HG03460 (cell line): Measurements from ENCODE around the gene DGLUCY.
A peak's percentile ranks its signal among the peaks of the same experiment; 100 is the strongest.
"Not testable (repeated sequence)": the region's sequence is repeated elsewhere in the genome, so short reads cannot be mapped to it uniquely, and the experiment has no call there.

ENCODE experiments used
- ATAC-seq: cut with Tn5 transposase; IDR thresholded peaks from one replicate; pipeline ENCODE4 v1.9.1; 2021; ENCODE audit not compliant: unreplicated experiment

Gene DGLUCY

GRCh38 chr14:91232052-91232451, 118.2 kb downstream of the DGLUCY start:
- ATAC-seq, result no peak

DNA sequence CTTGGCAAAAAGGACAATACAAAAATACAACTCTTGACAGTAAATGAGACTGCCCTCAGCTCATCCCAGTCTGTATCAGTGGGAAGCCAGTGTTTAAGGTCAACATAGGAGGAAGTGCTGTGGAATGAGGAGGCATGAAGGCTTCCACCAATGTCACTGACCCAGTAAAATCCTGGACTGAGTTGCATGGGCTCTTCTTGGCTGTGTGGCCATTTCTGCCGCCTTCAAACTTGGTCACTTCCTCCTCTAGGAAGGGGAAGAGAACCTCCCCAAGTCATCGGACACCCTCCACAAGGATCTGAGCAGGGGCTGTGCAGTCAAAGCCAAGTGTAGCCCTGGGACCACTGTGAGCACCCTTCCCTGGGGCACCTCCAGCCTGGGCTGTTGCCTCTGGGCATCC, 118.7 kb downstream of the DGLUCY start:
- no peak for ATAC-seq

GRCh38 chr14:91233936-91234790, 120.3 kb downstream of the DGLUCY start:
- ATAC-seq, result no peak

DNA sequence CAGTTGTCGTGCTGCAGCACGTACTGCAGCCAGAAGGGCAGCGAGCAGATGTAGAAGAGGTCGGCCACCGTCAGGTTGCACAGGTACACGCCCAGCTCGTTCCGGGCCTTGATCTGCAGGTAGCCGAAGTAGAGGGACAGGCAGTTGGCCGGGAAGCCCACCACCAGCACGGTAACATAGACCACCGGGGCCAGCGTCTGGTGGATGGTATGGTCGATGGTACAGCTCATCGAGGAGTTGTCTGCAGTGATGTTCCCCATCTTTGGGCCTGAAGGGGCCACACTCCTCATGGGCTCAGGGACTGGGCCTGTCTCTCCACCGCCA, 120.9 kb downstream of the DGLUCY start:
- no peak for ATAC-seq

- ATAC-seq, result no peak
These were observed 122.0 kb downstream of the DGLUCY start for GRCh38 chr14:91235841-91236240.

DNA sequence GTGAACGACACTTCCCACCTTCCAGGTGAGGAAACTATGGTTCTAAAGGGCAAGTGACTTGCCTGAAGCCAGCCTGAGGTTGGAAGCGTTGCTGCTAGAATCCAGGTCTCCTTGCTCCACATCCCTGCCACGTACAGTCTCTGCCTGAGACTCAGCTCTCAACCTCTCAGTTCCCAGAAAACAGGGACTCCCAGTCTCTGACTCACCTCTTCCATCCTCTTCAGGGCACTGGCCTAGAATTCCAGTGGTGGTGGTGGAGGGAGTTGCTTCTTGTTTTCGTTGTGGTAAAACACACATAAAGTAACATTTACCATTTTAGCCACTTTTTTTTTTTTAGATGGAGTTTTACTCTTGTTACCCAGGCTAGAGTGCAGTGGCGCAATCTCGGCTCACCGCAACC, 123.3 kb downstream of the DGLUCY start:
- ATAC-seq, result no peak

DNA sequence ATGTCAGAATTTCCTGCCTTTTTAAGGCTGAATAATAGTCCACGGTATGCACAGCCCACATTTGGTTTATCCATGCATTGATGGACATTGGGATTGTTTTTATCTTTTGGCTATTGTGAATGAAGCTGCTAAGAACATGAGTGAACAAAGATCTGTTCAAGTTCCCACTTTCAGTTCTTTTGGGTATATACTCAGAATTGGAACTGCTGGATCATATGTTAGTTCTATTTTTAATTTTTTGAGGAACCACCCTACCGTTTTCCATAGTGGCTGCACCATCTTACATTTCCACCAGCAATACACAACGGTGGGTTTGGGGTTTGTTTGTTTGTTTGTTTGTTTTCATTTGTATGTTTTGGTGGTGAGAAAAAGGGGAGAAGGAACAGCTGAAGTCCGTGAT, 124.2 kb downstream of the DGLUCY start:
- no peak for ATAC-seq

GRCh38 chr14:91238661-91239060, 124.8 kb downstream of the DGLUCY start:
- ATAC-seq, result no peak

DNA sequence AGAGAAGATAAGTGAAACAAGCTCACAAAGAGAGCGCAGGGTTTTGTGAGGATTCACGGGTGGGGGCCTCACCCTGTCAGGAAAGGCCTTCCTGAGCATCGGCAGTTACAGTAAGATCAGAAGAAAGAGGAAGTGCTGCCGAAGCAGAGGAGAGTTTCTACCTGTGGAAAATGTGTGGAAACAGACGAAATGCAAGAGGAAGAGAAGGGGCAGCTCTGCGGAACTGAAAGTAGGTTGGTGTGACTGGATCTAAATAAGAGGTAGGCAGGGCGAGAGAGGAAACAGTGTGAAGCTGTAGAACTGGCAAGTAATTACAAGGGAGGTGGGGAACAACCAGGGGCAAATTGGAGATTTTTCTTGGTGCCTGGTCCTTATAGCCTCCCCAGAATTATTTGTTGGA, 128.0 kb downstream of the DGLUCY start:
- ATAC-seq, result peak; percentile 61

DNA sequence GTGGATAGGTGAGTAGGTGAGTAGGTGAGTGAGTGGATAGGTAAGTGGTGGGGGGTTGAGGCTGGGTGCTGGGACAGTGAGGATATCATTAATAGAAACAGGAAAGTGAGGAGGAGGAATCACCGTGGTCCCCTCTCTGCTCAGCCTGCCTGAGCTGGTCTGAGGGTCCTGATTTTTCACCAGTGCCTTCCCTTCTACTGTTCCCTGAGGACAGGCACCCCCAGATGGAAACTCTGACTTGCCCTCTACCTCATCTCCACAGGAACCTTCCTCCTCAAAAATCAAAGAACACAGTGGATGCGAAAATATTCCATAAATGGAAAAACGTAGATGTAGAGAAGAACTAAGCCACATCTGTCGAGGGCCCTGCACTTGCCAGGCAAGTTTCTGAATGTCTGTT, 128.8 kb downstream of the DGLUCY start:
- ATAC-seq, result no peak

GRCh38 chr14:91243074-91243471, 129.2 kb downstream of the DGLUCY start:
- ATAC-seq, result no peak

GRCh38 chr14:91244501-91244901, 130.6 kb downstream of the DGLUCY start, which contains the start of gene GPR68:
Gene GPR68, minus strand, starts transcription at chr14:91244704. Its CDS starts 9,654 bp downstream, at chr14:91235050.
- no peak for ATAC-seq

DNA sequence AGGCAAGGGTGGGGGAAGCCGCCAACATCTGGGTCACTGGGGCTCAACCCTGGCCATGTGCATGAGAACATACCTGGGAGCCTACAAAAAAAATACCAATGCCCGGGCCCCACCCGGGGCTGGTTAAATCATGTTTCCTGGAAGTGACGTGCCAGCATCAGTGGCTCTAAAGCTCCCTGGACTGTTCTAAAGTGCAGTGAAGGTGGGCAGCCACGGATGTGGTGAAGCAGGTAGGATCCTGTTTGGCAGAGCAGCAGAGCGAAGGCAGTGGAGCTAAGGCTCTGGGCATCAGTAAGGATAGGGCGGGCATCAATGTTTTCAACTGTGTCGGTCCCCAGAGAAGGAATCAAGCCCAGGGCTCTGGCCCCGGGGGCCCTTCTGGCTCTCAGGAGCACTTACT, 131.2 kb downstream of the DGLUCY start:
- no peak for ATAC-seq

- ATAC-seq, result not testable (repeated sequence)
These were observed 131.7 kb downstream of the DGLUCY start for GRCh38 chr14:91245616-91246015.

GRCh38 chr14:91246051-91246852, 132.4 kb downstream of the DGLUCY start:
- no peak for ATAC-seq

DNA sequence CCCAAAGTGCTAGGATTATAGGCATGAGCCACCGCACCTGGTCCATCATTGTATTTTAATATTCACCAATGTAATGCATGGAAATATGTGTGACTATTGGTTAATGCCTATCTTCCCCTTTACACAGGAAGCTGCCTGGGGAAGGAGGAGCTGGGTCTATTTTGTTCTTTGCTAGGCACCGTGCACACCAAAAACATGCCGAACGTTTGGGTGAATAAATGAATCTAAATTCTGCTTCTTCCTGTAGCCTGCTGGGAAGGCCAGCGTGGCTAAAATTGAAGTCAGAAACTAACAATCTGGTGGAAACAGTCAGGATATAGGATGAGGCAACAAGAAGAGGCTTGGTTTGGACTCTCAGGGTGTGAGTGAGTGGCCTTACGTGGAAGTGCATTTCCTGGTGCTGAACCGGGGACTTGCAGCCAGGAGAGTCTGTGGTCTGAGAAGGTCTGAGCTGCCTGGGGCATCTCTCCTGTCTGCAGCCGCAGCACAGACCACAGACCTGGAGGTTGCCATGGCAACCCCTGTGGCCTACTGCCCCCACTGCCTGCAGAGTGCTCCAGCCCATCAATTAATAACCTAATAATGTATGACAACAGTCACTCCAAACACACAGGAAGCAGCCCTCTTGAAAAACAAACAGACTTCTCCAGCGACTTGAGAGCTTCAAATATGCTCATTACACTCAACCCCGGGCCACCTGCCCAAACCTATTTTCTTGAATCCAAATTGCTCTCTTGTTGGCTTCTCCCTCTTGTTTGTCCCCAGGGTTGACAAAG, 136.2 kb downstream of the DGLUCY start:
- ATAC-seq, result peak; percentile 88

DNA sequence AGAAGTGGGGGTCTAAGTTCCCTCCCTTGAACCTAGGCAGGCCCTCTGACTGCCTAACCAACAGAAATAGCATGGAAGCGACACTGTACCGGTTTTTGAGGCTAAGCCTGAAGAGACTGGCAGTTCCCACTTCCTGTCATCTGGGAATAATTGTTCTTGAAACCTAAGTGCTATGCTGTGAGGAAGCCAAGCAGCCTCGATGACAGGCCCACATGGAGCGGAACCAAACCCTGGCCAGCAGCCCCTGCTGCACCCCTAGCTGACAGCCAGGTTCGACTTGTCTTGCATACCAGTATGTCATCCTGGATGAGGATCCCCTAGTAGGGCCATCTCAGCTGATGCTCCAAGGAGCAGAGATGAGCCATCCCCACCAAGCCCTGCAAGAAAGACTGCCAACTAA, 137.0 kb downstream of the DGLUCY start:
- ATAC-seq, result no peak

DNA sequence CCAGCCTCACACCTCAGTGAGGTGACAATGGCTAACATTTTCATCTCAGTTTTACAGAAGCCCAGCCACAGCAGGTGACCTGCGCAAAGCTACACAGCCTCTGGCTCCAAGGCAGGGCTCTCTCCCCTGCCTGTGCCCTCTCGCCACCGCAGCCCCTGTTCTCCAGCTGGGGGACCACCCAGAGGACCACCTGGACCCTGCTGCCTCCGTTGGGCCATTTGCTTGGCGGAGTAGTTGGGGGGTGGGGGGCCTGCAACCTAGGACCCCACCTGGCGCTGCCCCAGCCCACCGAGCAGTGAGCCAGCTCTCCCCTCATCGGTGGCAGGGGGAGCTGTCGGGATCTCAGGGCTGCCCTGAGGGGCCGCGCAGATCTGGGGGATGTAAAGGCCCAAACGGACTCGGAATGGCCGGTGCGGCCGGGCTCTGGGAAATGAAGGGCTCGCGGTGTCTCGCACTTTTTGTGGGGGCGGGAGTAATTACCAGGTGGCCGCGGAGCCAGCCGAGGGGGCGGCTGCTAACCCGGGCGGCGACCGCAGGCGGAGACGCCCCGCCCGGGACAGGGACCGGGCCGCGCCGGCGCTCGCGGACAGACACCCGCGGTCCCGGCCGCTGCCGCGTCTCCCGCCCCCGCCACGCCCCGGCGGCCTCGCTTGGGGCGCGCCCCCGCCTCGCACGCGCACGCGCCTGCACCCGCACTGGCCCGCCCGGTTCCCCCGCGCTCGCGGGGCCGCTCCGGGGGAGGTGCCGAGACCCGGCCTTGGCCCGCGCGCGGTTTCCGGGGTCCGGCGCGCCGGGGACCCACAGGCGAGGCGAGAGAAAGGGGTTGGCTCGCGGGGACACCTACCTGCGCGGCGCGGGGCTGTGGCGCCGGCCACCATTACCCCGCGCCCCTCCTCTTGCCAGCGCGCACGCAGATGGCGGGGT, 139.3 kb downstream of the DGLUCY start:
- no peak for ATAC-seq

- no peak for ATAC-seq
These were observed 140.0 kb downstream of the DGLUCY start for GRCh38 chr14:91253795-91254323.

DNA sequence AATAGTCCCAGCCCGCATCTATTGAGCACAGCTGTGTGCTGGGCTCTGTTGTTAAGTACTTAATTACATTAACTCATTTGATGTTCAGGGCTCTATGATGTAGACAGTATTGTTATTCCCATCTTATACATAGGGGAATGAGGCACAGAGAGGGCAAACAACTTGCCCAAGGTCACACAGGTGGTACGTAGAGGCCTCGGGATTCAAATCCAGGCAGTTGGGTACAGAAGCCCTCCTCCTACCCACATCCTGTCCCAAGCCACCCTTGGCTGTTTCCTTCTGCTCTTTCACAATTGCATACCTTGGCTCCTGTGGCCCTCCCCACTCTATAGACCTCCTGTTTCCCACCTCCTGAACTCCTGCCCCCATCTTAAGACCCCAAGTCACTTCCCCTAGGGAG, 140.6 kb downstream of the DGLUCY start:
- ATAC-seq, result no peak
